ENCODE results near the gene HJURP.

GRCh38 chr2:233838726-233839446 is 15.4 kb downstream of the HJURP start:
- TF ChIP-seq, protein P1, sequence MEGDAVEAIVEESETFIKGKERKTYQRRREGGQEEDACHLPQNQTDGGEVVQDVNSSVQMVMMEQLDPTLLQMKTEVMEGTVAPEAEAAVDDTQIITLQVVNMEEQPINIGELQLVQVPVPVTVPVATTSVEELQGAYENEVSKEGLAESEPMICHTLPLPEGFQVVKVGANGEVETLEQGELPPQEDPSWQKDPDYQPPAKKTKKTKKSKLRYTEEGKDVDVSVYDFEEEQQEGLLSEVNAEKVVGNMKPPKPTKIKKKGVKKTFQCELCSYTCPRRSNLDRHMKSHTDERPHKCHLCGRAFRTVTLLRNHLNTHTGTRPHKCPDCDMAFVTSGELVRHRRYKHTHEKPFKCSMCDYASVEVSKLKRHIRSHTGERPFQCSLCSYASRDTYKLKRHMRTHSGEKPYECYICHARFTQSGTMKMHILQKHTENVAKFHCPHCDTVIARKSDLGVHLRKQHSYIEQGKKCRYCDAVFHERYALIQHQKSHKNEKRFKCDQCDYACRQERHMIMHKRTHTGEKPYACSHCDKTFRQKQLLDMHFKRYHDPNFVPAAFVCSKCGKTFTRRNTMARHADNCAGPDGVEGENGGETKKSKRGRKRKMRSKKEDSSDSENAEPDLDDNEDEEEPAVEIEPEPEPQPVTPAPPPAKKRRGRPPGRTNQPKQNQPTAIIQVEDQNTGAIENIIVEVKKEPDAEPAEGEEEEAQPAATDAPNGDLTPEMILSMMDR (IDR thresholded peaks at IDR 0.05) = no peak
- TF ChIP-seq ZFX (IDR thresholded peaks at IDR 0.05; ENCODE audit: borderline replicate concordance) = no peak
